HepG2 (cell line): ENCODE measurements around the gene CCDC195. TPM values are rescaled to one million over a fixed set of nuclear protein-coding genes. Genes with fewer than 3 reads are reported as not detected.

ENCODE experiments used
- ATAC-seq: fragments of 200-7000 bp; cut with Tn5 transposase; 3 replicates; pipeline ENCODE4 v1.9.1; 2020; ENCODE audit warnings: mild to moderate bottlenecking, moderate library complexity
- BruUV-seq: library from RNA; stranded (reverse); fragments of 400-500 nt; replicated peaks from 2 replicates; lab custom pipeline; 2021; lab: Mats Ljungman, UMichigan
- CTCF ChIA-PET: fragments of 300-600 bp; formaldehyde crosslinking; extraction: SDS; loops from one replicate; lab custom pipeline; 2021; ENCODE audit warnings: low total read pairs, inconsistent platforms, low intra/inter-chr PET ratio; lab: Yijun Ruan, JAX
- POLR2A ChIA-PET: fragments of 350-600 bp; sonication (Branson Sonifier 250); formaldehyde crosslinking; loops from one replicate; lab custom pipeline; 2020; ENCODE audit warnings: antibody characterized with exemption, inconsistent platforms; lab: Yijun Ruan, JAX
- DNase-seq: peaks from one replicate; pipeline ENCODE4 v3.0.0-alpha.2; 2015; ENCODE audit warnings: low spot score
- FAIRE-seq: peaks from 3 replicates; lab custom pipeline; 2011; peaks lifted over from hg19 to GRCh38; lab: Jason Lieb, UNC
- H2AFZ ChIP-seq: one replicate; pipeline ENCODE4 v1.6.1; 2011; ENCODE audit warnings: low read length, inconsistent platforms
- H3K27ac ChIP-seq: fragments of 300-600 bp; 3 replicates; pipeline ENCODE4 v1.8.0; 2011; ENCODE audit warnings: mixed run types, mild to moderate bottlenecking, mixed read lengths, low read length, inconsistent platforms; ENCODE audit not compliant: insufficient read depth; ENCODE audit errors: extremely low read length
- H3K27me3 ChIP-seq, 2 experiments: fragments of 200-600 bp in 1 of 2; 2 replicates in 1 of 2; 3 replicates in 1 of 2; pipeline versions ENCODE4 v1.6.0 to v1.8.0; 2011; ENCODE audit warnings: low read length in 2 of 2, mild to moderate bottlenecking in 2 of 2, moderate library complexity in 2 of 2, inconsistent platforms in 1 of 2; ENCODE audit not compliant: insufficient read depth in 2 of 2, control insufficient read depth in 1 of 2
- H3K36me3 ChIP-seq, 2 experiments: fragments of 200-600 bp in 1 of 2; replicated peaks in 1 of 2; 2 replicates in 1 of 2; 3 replicates in 1 of 2; pipeline versions ENCODE4 v1.5.1 to v1.8.0; 2011; ENCODE audit warnings: low read length in 2 of 2, inconsistent platforms in 1 of 2; ENCODE audit not compliant: insufficient read depth in 2 of 2, control insufficient read depth in 1 of 2
- H3K4me1 ChIP-seq: 2 replicates; pipeline ENCODE4 v1.5.1; 2012; ENCODE audit warnings: low read length, inconsistent platforms; ENCODE audit not compliant: insufficient read depth
- H3K4me2 ChIP-seq: 2 replicates; pipeline ENCODE4 v1.6.0; 2011; ENCODE audit warnings: low read depth, low read length, inconsistent platforms
- H3K4me3 ChIP-seq, 3 experiments: fragments of 200-600 bp in 1 of 3; sonication (generic), shearing (Covaris generic) in 1 of 3; replicated peaks in 1 of 3; 2 replicates each; pipeline ENCODE4 v1.5.1; 2011 to 2016; ENCODE audit warnings: low read length in 3 of 3, inconsistent platforms in 2 of 3, low read depth in 2 of 3, mild to moderate bottlenecking in 2 of 3, control low read depth in 1 of 3, mixed read lengths in 1 of 3; ENCODE audit not compliant: insufficient read depth in 1 of 3
- H3K79me2 ChIP-seq: one replicate; pipeline ENCODE4 v1.6.1; 2011; ENCODE audit warnings: low read length, inconsistent platforms; ENCODE audit not compliant: insufficient read depth
- H3K9ac ChIP-seq: 2 replicates; pipeline ENCODE4 v1.6.0; 2011; ENCODE audit warnings: mild to moderate bottlenecking, low read depth, low read length, inconsistent platforms; ENCODE audit not compliant: insufficient read depth
- H3K9me3 ChIP-seq: 2 replicates; pipeline ENCODE4 v1.5.1; 2012; ENCODE audit warnings: mild to moderate bottlenecking, low read length
- H4K20me1 ChIP-seq: 2 replicates; pipeline ENCODE4 v1.6.0; 2011; ENCODE audit warnings: inconsistent platforms, mild to moderate bottlenecking, low read length, moderate library complexity; ENCODE audit not compliant: insufficient read depth
- MED8 ChIP-seq: sonication (generic); formaldehyde crosslinking; IDR thresholded peaks from 2 replicates; pipeline ENCODE4 v1.8.1; 2023; ENCODE audit warnings: mild to moderate bottlenecking, missing genetic modification reagents; ENCODE audit not compliant: insufficient replicate concordance
- POLR2A ChIP-seq, 2 experiments: IDR thresholded peaks; 2 replicates each; pipeline ENCODE4 v1.6.1; 2011; ENCODE audit warnings: low read depth in 2 of 2, low read length in 2 of 2, mild to moderate bottlenecking in 1 of 2, moderate library complexity in 1 of 2; ENCODE audit not compliant: insufficient read depth in 1 of 2
- TEAD2 ChIP-seq: sonication (generic); formaldehyde crosslinking; IDR thresholded peaks from 2 replicates; pipeline ENCODE4 v1.9.0; 2021; ENCODE audit warnings: missing genetic modification reagents
- YEATS4 ChIP-seq: sonication (generic); formaldehyde crosslinking; IDR thresholded peaks from 2 replicates; pipeline ENCODE4 v1.4.0; 2020; ENCODE audit warnings: missing genetic modification reagents, borderline replicate concordance
- ZNF317 ChIP-seq: sonication (generic); formaldehyde crosslinking; IDR thresholded peaks from 2 replicates; pipeline ENCODE4 v1.5.0; 2020; ENCODE audit warnings: mild to moderate bottlenecking, missing genetic modification reagents
- ZNF460 ChIP-seq: sonication (generic); formaldehyde crosslinking; IDR thresholded peaks from 2 replicates; pipeline ENCODE4 v1.5.1; 2020; ENCODE audit warnings: missing genetic modification reagents, mild to moderate bottlenecking, borderline replicate concordance
- ZNF572 ChIP-seq: sonication (generic); formaldehyde crosslinking; IDR thresholded peaks from 2 replicates; pipeline ENCODE4 v1.5.1; 2020; ENCODE audit warnings: mild to moderate bottlenecking, missing genetic modification reagents
- ZSCAN30 ChIP-seq: sonication (generic); formaldehyde crosslinking; IDR thresholded peaks from 2 replicates; pipeline ENCODE4 v1.5.0; 2020; ENCODE audit warnings: mild to moderate bottlenecking, missing genetic modification reagents
- in situ Hi-C: cut with HindIII; loops from 2 replicates; pipeline ENCODE4 v1.10.0; 2017; ENCODE audit warnings: low pct_unique_long_range_greater_than_20kb; ENCODE audit not compliant: extremely low pct_ligation_motif_present
- intact Hi-C: fragments of 100-400 bp; cut with micrococcal nuclease; formaldehyde crosslinking; loops from one replicate; pipeline ENCODE4 v1.10.0; 2022; ENCODE audit not compliant: unreplicated experiment
- polyA plus RNA-seq, 8 experiments: library from polyadenylated mRNA; depleted of rRNA in 3 of 8; stranded (reverse) in 7 of 8; unstranded in 1 of 8; fragments of >200 nt; fragmentation: Illumina TruSeq in 4 of 8; extraction: Trizol in 4 of 8; gene quantifications; 2 replicates each; pipeline versions ENCODE4 v1.2.1 to v1.2.3, GENCODE V29; 2011 to 2016; ENCODE audit warnings: low read depth in 4 of 8, missing spikeins in 1 of 8, mixed read lengths in 1 of 8; ENCODE audit not compliant: insufficient read depth in 1 of 8
- total RNA-seq, 5 experiments: library from RNA; depleted of rRNA; stranded (reverse); fragments of >200 nt; fragmentation: Illumina TruSeq; extraction: Trizol; gene quantifications; 2 replicates each; pipeline ENCODE4 v1.2.3, GENCODE V29; 2016; ENCODE audit warnings: low read depth in 1 of 5
- TF ChIP-seq, protein P1 (sequence below): sonication (generic); formaldehyde crosslinking; IDR thresholded peaks from 2 replicates; pipeline ENCODE4 v1.4.0; 2020; ENCODE audit warnings: missing genetic modification reagents, borderline replicate concordance
- TF ChIP-seq, protein P2 (sequence below): sonication (generic); formaldehyde crosslinking; IDR thresholded peaks from 2 replicates; pipeline ENCODE4 v1.5.0; 2020; ENCODE audit warnings: missing genetic modification reagents
- TF ChIP-seq, protein P3 (sequence below): sonication (generic); formaldehyde crosslinking; IDR thresholded peaks from 2 replicates; pipeline ENCODE4 v1.8.1; 2023; ENCODE audit warnings: mild to moderate bottlenecking, missing genetic modification reagents

CCDC195 gene
- total and polyA plus RNA-seq, 2 of the 13 experiments (the other 11 are each of a cell fraction or from before 2014, with no cell fraction given), result not detected

DNA sequence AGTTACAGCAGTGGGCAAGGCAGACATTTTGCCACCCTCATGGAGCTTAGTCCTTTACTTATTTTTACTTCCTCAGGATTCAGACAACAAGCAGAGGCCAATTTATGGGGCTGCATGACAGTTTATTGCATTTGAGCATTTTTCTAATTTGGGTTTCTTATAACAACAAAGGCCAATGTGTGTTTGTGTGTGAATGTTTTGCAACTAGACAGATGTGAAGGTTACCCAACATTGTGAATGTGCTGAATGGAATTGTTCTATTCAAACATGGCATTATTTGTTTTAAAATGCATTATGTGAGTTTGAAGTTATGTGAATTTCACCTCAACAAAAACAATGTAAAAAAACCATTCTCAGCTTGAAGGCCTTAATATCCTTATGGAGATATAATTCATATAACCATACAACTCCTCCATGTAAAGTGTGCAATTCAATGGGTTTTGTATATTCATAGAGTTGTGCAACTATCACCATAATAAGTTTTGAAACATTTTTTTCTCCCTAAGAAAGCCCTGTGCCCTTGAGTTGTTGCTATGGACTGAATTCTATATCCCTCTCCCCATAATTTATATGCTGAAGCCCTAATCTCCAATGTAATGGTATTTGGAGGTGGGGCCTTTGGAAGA lies 57.3 kb downstream of the CCDC195 start:
- TF ChIP-seq ZNF460 (CRISPR knock-in tag) (no peak), ZNF317 (no peak), MED8 (no peak), TEAD2 (CRISPR knock-in tag) (no peak), POLR2A (IDR thresholded peaks at IDR 0.05; ENCODE audit: insufficient read depth in 1 of 2, low read depth in 2 of 2, low read length in 2 of 2) (no peak), YEATS4 (CRISPR knock-in tag) (no peak), ZSCAN30 (no peak), ZNF572 (no peak)
- TF ChIP-seq, protein P1, sequence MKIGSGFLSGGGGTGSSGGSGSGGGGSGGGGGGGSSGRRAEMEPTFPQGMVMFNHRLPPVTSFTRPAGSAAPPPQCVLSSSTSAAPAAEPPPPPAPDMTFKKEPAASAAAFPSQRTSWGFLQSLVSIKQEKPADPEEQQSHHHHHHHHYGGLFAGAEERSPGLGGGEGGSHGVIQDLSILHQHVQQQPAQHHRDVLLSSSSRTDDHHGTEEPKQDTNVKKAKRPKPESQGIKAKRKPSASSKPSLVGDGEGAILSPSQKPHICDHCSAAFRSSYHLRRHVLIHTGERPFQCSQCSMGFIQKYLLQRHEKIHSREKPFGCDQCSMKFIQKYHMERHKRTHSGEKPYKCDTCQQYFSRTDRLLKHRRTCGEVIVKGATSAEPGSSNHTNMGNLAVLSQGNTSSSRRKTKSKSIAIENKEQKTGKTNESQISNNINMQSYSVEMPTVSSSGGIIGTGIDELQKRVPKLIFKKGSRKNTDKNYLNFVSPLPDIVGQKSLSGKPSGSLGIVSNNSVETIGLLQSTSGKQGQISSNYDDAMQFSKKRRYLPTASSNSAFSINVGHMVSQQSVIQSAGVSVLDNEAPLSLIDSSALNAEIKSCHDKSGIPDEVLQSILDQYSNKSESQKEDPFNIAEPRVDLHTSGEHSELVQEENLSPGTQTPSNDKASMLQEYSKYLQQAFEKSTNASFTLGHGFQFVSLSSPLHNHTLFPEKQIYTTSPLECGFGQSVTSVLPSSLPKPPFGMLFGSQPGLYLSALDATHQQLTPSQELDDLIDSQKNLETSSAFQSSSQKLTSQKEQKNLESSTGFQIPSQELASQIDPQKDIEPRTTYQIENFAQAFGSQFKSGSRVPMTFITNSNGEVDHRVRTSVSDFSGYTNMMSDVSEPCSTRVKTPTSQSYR (CRISPR knock-in tag), result no peak
- TF ChIP-seq, protein P2, sequence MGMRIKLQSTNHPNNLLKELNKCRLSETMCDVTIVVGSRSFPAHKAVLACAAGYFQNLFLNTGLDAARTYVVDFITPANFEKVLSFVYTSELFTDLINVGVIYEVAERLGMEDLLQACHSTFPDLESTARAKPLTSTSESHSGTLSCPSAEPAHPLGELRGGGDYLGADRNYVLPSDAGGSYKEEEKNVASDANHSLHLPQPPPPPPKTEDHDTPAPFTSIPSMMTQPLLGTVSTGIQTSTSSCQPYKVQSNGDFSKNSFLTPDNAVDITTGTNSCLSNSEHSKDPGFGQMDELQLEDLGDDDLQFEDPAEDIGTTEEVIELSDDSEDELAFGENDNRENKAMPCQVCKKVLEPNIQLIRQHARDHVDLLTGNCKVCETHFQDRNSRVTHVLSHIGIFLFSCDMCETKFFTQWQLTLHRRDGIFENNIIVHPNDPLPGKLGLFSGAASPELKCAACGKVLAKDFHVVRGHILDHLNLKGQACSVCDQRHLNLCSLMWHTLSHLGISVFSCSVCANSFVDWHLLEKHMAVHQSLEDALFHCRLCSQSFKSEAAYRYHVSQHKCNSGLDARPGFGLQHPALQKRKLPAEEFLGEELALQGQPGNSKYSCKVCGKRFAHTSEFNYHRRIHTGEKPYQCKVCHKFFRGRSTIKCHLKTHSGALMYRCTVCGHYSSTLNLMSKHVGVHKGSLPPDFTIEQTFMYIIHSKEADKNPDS (CRISPR knock-in tag), result no peak
- TF ChIP-seq, protein P3, sequence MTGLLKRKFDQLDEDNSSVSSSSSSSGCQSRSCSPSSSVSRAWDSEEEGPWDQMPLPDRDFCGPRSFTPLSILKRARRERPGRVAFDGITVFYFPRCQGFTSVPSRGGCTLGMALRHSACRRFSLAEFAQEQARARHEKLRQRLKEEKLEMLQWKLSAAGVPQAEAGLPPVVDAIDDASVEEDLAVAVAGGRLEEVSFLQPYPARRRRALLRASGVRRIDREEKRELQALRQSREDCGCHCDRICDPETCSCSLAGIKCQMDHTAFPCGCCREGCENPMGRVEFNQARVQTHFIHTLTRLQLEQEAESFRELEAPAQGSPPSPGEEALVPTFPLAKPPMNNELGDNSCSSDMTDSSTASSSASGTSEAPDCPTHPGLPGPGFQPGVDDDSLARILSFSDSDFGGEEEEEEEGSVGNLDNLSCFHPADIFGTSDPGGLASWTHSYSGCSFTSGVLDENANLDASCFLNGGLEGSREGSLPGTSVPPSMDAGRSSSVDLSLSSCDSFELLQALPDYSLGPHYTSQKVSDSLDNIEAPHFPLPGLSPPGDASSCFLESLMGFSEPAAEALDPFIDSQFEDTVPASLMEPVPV, result no peak
- TF ChIP-seq, all 625 proteins: peak for 0
- FAIRE-seq (peak; percentile 36), DNase-seq (no peak), ATAC-seq (no peak)
- H3K9me3 ChIP-seq, result peaks cover 18% of the 10 kb centered on the region; the same call in 1 of the 2 replicates
- no peak overlapping the region for H3K27ac ChIP-seq
- POLR2A ChIA-PET, result no interaction called here
- H2AFZ ChIP-seq, result no peak overlapping the region
- H3K27me3 ChIP-seq, result no peaks in the 10 kb centered on the region
- H3K4me3 ChIP-seq, result no peak overlapping the region
- no peak overlapping the region for H3K4me2 ChIP-seq
- intact Hi-C loops, result no loop called here
- CTCF ChIA-PET, result no interaction called here
- H3K4me1 ChIP-seq, result no peaks in the 10 kb centered on the region
- H3K79me2 ChIP-seq, result no peaks in the 10 kb centered on the region
- no peaks in the 10 kb centered on the region for H3K36me3 ChIP-seq
- H4K20me1 ChIP-seq, result no peaks in the 10 kb centered on the region
- H3K9ac ChIP-seq, result no peak overlapping the region
- BruUV-seq, result no TSS peak
- in situ Hi-C loops, result loop anchor here (10.0 kb wide), 1 partner anchor 664 kb away; no protein-coding TSS in a partner anchor
